ENCODE results near the gene NIP7.
"Not testable (repeated sequence)": the region's sequence is repeated elsewhere in the genome, so short reads cannot be mapped to it uniquely, and the experiment has no call there.

NIP7 gene

GRCh38 chr16:69360070-69360469, 20.5 kb downstream of the NIP7 start:
- peaks cover 26 to 30% of the 10 kb centered on the region in 2 donors for H3K36me3 ChIP-seq (ENCODE audit: control insufficient read depth in 2 of 2, insufficient read depth in 2 of 2, low read length in 2 of 2)
- H3K27me3 ChIP-seq (ENCODE audit: control insufficient read depth in 2 of 2, insufficient read depth in 2 of 2, low read length in 2 of 2); H3K9ac ChIP-seq (ENCODE audit: low read depth in 1 of 2, low read length in 2 of 2); H3K27ac ChIP-seq (ENCODE audit: low read depth in 2 of 2, low read length in 2 of 2); H3K9me3 ChIP-seq (ENCODE audit: control insufficient read depth in 2 of 2, low read length in 2 of 2); H3K4me1 ChIP-seq (ENCODE audit: control insufficient read depth in 2 of 2, insufficient read depth in 2 of 2, low read length in 2 of 2); H3K4me3 ChIP-seq (ENCODE audit: low read length in 2 of 2): not testable (repeated sequence)

GRCh38 chr16:69363281-69363717, 23.7 kb downstream of the NIP7 start:
- H3K27me3 ChIP-seq (ENCODE audit: control insufficient read depth in 2 of 2, insufficient read depth in 2 of 2, low read length in 2 of 2) = no peaks in the 10 kb centered on the region
- peaks cover 35 to 43% of the 10 kb centered on the region in 2 donors for H3K36me3 ChIP-seq (ENCODE audit: control insufficient read depth in 2 of 2, insufficient read depth in 2 of 2, low read length in 2 of 2)
- H3K9ac ChIP-seq (ENCODE audit: low read depth in 1 of 2, low read length in 2 of 2) = no peak overlapping the region
- H3K4me3 ChIP-seq (ENCODE audit: low read length in 2 of 2) = no peak overlapping the region
- peaks cover 0 to 4% of the 10 kb centered on the region in 2 donors for H3K4me1 ChIP-seq (ENCODE audit: control insufficient read depth in 2 of 2, insufficient read depth in 2 of 2, low read length in 2 of 2)
- no peak overlapping the region for H3K27ac ChIP-seq (ENCODE audit: low read depth in 2 of 2, low read length in 2 of 2)
- no peaks in the 10 kb centered on the region for H3K9me3 ChIP-seq (ENCODE audit: control insufficient read depth in 2 of 2, low read length in 2 of 2)

GRCh38 chr16:69364088-69364487, 24.5 kb downstream of the NIP7 start:
- Histone ChIP-seq H3K4me3 (ENCODE audit: low read length in 2 of 2) (no peak overlapping the region), H3K4me1 (ENCODE audit: control insufficient read depth in 2 of 2, insufficient read depth in 2 of 2, low read length in 2 of 2) (peaks cover 0 to 4% of the 10 kb centered on the region in 2 donors), H3K9me3 (ENCODE audit: control insufficient read depth in 2 of 2, low read length in 2 of 2) (no peaks in the 10 kb centered on the region), H3K27me3 (ENCODE audit: control insufficient read depth in 2 of 2, insufficient read depth in 2 of 2, low read length in 2 of 2) (no peaks in the 10 kb centered on the region), H3K36me3 (ENCODE audit: control insufficient read depth in 2 of 2, insufficient read depth in 2 of 2, low read length in 2 of 2) (peaks cover 37 to 48% of the 10 kb centered on the region in 2 donors), H3K27ac (ENCODE audit: low read depth in 2 of 2, low read length in 2 of 2) (no peak overlapping the region), H3K9ac (ENCODE audit: low read depth in 1 of 2, low read length in 2 of 2) (no peak overlapping the region)

- no peaks in the 10 kb centered on the region for H3K27me3 ChIP-seq (ENCODE audit: control insufficient read depth in 2 of 2, insufficient read depth in 2 of 2, low read length in 2 of 2)
- peaks cover 47 to 63% of the 10 kb centered on the region in 2 donors for H3K36me3 ChIP-seq (ENCODE audit: control insufficient read depth in 2 of 2, insufficient read depth in 2 of 2, low read length in 2 of 2)
- H3K9ac ChIP-seq (ENCODE audit: low read depth in 1 of 2, low read length in 2 of 2) = no peak overlapping the region
- H3K4me3 ChIP-seq (ENCODE audit: low read length in 2 of 2) = no peak overlapping the region
- peaks cover 0 to 4% of the 10 kb centered on the region in 2 donors for H3K4me1 ChIP-seq (ENCODE audit: control insufficient read depth in 2 of 2, insufficient read depth in 2 of 2, low read length in 2 of 2)
- no peaks in the 10 kb centered on the region for H3K9me3 ChIP-seq (ENCODE audit: control insufficient read depth in 2 of 2, low read length in 2 of 2)
- no peak overlapping the region for H3K27ac ChIP-seq (ENCODE audit: low read depth in 2 of 2, low read length in 2 of 2)
These were observed 26.3 kb downstream of the NIP7 start for GRCh38 chr16:69365901-69366300.

GRCh38 chr16:69366431-69366830, 26.9 kb downstream of the NIP7 start:
- H3K27ac ChIP-seq (ENCODE audit: low read depth in 2 of 2, low read length in 2 of 2) = no peak overlapping the region

GRCh38 chr16:69367980-69368379, 28.4 kb downstream of the NIP7 start:
- Histone ChIP-seq H3K9ac (ENCODE audit: low read depth in 1 of 2, low read length in 2 of 2) (peak overlapping the region in 1 of 2 donors; percentile 6), H3K27ac (ENCODE audit: low read depth in 2 of 2, low read length in 2 of 2) (no peak overlapping the region), H3K4me1 (ENCODE audit: control insufficient read depth in 2 of 2, insufficient read depth in 2 of 2, low read length in 2 of 2) (peaks cover 4 to 9% of the 10 kb centered on the region in 2 donors), H3K27me3 (ENCODE audit: control insufficient read depth in 2 of 2, insufficient read depth in 2 of 2, low read length in 2 of 2) (no peaks in the 10 kb centered on the region), H3K4me3 (ENCODE audit: low read length in 2 of 2) (no peak overlapping the region), H3K36me3 (ENCODE audit: control insufficient read depth in 2 of 2, insufficient read depth in 2 of 2, low read length in 2 of 2) (peaks cover 47 to 59% of the 10 kb centered on the region in 2 donors), H3K9me3 (ENCODE audit: control insufficient read depth in 2 of 2, low read length in 2 of 2) (no peaks in the 10 kb centered on the region)

More at GRCh38 chr16:69366431-69366830, 26.9 kb downstream of the NIP7 start:
- Histone ChIP-seq H3K27me3 (ENCODE audit: control insufficient read depth in 2 of 2, insufficient read depth in 2 of 2, low read length in 2 of 2) (no peaks in the 10 kb centered on the region), H3K9me3 (ENCODE audit: control insufficient read depth in 2 of 2, low read length in 2 of 2) (no peaks in the 10 kb centered on the region), H3K36me3 (ENCODE audit: control insufficient read depth in 2 of 2, insufficient read depth in 2 of 2, low read length in 2 of 2) (peaks cover 47 to 59% of the 10 kb centered on the region in 2 donors), H3K9ac (ENCODE audit: low read depth in 1 of 2, low read length in 2 of 2) (no peak overlapping the region), H3K4me1 (ENCODE audit: control insufficient read depth in 2 of 2, insufficient read depth in 2 of 2, low read length in 2 of 2) (peaks cover 0 to 4% of the 10 kb centered on the region in 2 donors), H3K4me3 (ENCODE audit: low read length in 2 of 2) (no peak overlapping the region)

GRCh38 chr16:69368866-69369265, 29.3 kb downstream of the NIP7 start:
- Histone ChIP-seq H3K27ac (ENCODE audit: low read depth in 2 of 2, low read length in 2 of 2) (no peak overlapping the region), H3K9me3 (ENCODE audit: control insufficient read depth in 2 of 2, low read length in 2 of 2) (no peaks in the 10 kb centered on the region), H3K9ac (ENCODE audit: low read depth in 1 of 2, low read length in 2 of 2) (no peak overlapping the region), H3K4me3 (ENCODE audit: low read length in 2 of 2) (no peak overlapping the region), H3K36me3 (ENCODE audit: control insufficient read depth in 2 of 2, insufficient read depth in 2 of 2, low read length in 2 of 2) (peaks cover 46 to 53% of the 10 kb centered on the region in 2 donors), H3K4me1 (ENCODE audit: control insufficient read depth in 2 of 2, insufficient read depth in 2 of 2, low read length in 2 of 2) (peaks cover 8 to 15% of the 10 kb centered on the region in 2 donors), H3K27me3 (ENCODE audit: control insufficient read depth in 2 of 2, insufficient read depth in 2 of 2, low read length in 2 of 2) (no peaks in the 10 kb centered on the region)

GRCh38 chr16:69371564-69371963, 32.0 kb downstream of the NIP7 start:
- no peak overlapping the region for H3K27ac ChIP-seq (ENCODE audit: low read depth in 2 of 2, low read length in 2 of 2)
- H3K9me3 ChIP-seq (ENCODE audit: control insufficient read depth in 2 of 2, low read length in 2 of 2) = no peaks in the 10 kb centered on the region
- no peak overlapping the region for H3K4me3 ChIP-seq (ENCODE audit: low read length in 2 of 2)
- H3K27me3 ChIP-seq (ENCODE audit: control insufficient read depth in 2 of 2, insufficient read depth in 2 of 2, low read length in 2 of 2) = no peaks in the 10 kb centered on the region
- H3K4me1 ChIP-seq (ENCODE audit: control insufficient read depth in 2 of 2, insufficient read depth in 2 of 2, low read length in 2 of 2) = peaks cover 8 to 16% of the 10 kb centered on the region in 2 donors
- H3K9ac ChIP-seq (ENCODE audit: low read depth in 1 of 2, low read length in 2 of 2) = no peak overlapping the region
- H3K36me3 ChIP-seq (ENCODE audit: control insufficient read depth in 2 of 2, insufficient read depth in 2 of 2, low read length in 2 of 2) = peaks cover 26 to 37% of the 10 kb centered on the region in 2 donors

- Histone ChIP-seq H3K27me3 (ENCODE audit: control insufficient read depth in 2 of 2, insufficient read depth in 2 of 2, low read length in 2 of 2) (no peaks in the 10 kb centered on the region), H3K4me1 (ENCODE audit: control insufficient read depth in 2 of 2, insufficient read depth in 2 of 2, low read length in 2 of 2) (peaks cover 8 to 16% of the 10 kb centered on the region in 2 donors), H3K9me3 (ENCODE audit: control insufficient read depth in 2 of 2, low read length in 2 of 2) (no peaks in the 10 kb centered on the region), H3K27ac (ENCODE audit: low read depth in 2 of 2, low read length in 2 of 2) (peak overlapping the region in 1 of 2 donors; percentile 7), H3K36me3 (ENCODE audit: control insufficient read depth in 2 of 2, insufficient read depth in 2 of 2, low read length in 2 of 2) (peaks cover 18 to 24% of the 10 kb centered on the region in 2 donors), H3K9ac (ENCODE audit: low read depth in 1 of 2, low read length in 2 of 2) (no peak overlapping the region), H3K4me3 (ENCODE audit: low read length in 2 of 2) (no peak overlapping the region)
These were observed 33.4 kb downstream of the NIP7 start for GRCh38 chr16:69373019-69373418.

- Histone ChIP-seq H3K4me3 (ENCODE audit: low read length in 2 of 2) (no peak overlapping the region), H3K9me3 (ENCODE audit: control insufficient read depth in 2 of 2, low read length in 2 of 2) (no peaks in the 10 kb centered on the region), H3K9ac (ENCODE audit: low read depth in 1 of 2, low read length in 2 of 2) (no peak overlapping the region), H3K27ac (ENCODE audit: low read depth in 2 of 2, low read length in 2 of 2) (no peak overlapping the region), H3K36me3 (ENCODE audit: control insufficient read depth in 2 of 2, insufficient read depth in 2 of 2, low read length in 2 of 2) (peaks cover 13 to 19% of the 10 kb centered on the region in 2 donors), H3K27me3 (ENCODE audit: control insufficient read depth in 2 of 2, insufficient read depth in 2 of 2, low read length in 2 of 2) (no peaks in the 10 kb centered on the region), H3K4me1 (ENCODE audit: control insufficient read depth in 2 of 2, insufficient read depth in 2 of 2, low read length in 2 of 2) (peaks cover 8 to 16% of the 10 kb centered on the region in 2 donors)
These were observed 37.0 kb downstream of the NIP7 start for GRCh38 chr16:69376393-69377059.

Data from mucosa of rectum (tissue), 2 donors.